Measurements from ENCODE around the gene GOLGA8B.
"Not testable (repeated sequence)": the region's sequence is repeated elsewhere in the genome, so short reads cannot be mapped to it uniquely, and the experiment has no call there.

The GOLGA8B gene

GRCh38 chr15:34583399-34584329 is at the start of gene GOLGA8B:
GOLGA8B (minus strand) TSS chr15:34583651; CDS start chr15:34535912, 47,739 bp downstream.
- peak in 9 of 10 donors; percentile 39 to 96 (median 69) for DNase-seq
- intact Hi-C loops (cut with DNase I) = no loop called here

- intact Hi-C loops (cut with DNase I); DNase-seq: not testable (repeated sequence)
Measured at GRCh38 chr15:34633165-34633564, 49.7 kb upstream of the GOLGA8B start.

- DNase-seq = no peak
- intact Hi-C loops (cut with DNase I) = no loop called here
Measured at GRCh38 chr15:34628577-34629152, 45.2 kb upstream of the GOLGA8B start.

- intact Hi-C loops (cut with DNase I) = no loop called here
Measured at GRCh38 chr15:34625007-34625406, 41.6 kb upstream of the GOLGA8B start.

GRCh38 chr15:34621675-34622074 is 38.2 kb upstream of the GOLGA8B start:
- DNase-seq = no peak
- intact Hi-C loops (cut with DNase I) = loop anchor here (2.0 kb wide), 1 partner anchor 299 kb away; no protein-coding TSS in a partner anchor

More at GRCh38 chr15:34625007-34625406, 41.6 kb upstream of the GOLGA8B start:
- no peak for DNase-seq

- intact Hi-C loops (cut with DNase I) = loop anchor here (2.0 kb wide), 1 partner anchor 300 kb away; no protein-coding TSS in a partner anchor
- no peak for DNase-seq
Measured at GRCh38 chr15:34620814-34621213, 37.4 kb upstream of the GOLGA8B start.

- intact Hi-C loops (cut with DNase I) = loop anchor here (2.0 kb wide), 1 partner anchor 301 kb away; no protein-coding TSS in a partner anchor
- no peak for DNase-seq
Measured at GRCh38 chr15:34620142-34620541, 36.7 kb upstream of the GOLGA8B start.

GRCh38 chr15:34619151-34619550 is 35.7 kb upstream of the GOLGA8B start:
- intact Hi-C loops (cut with DNase I) = no loop called here
- peak in 1 of 10 donors; percentile 42 for DNase-seq

GRCh38 chr15:34618073-34618472 is 34.6 kb upstream of the GOLGA8B start:
- intact Hi-C loops (cut with DNase I) = no loop called here
- DNase-seq = no peak

GRCh38 chr15:34616613-34617012 is 33.2 kb upstream of the GOLGA8B start:
- DNase-seq = peak in 4 of 10 donors; percentile 11 to 75 (median 45)
- intact Hi-C loops (cut with DNase I) = no loop called here

GRCh38 chr15:34613997-34614396 is 30.5 kb upstream of the GOLGA8B start:
- intact Hi-C loops (cut with DNase I) = no loop called here
- no peak for DNase-seq

- intact Hi-C loops (cut with DNase I) = no loop called here
- no peak for DNase-seq
Measured at GRCh38 chr15:34613301-34613700, 29.9 kb upstream of the GOLGA8B start.

- intact Hi-C loops (cut with DNase I) = no loop called here
- DNase-seq = no peak
Measured at GRCh38 chr15:34610354-34610753, 26.9 kb upstream of the GOLGA8B start.

GRCh38 chr15:34609102-34610057 is 25.9 kb upstream of the GOLGA8B start:
- no peak for DNase-seq
- intact Hi-C loops (cut with DNase I) = no loop called here

- DNase-seq = no peak
- intact Hi-C loops (cut with DNase I) = no loop called here
Measured at GRCh38 chr15:34608517-34608916, 25.1 kb upstream of the GOLGA8B start.

- no peak for DNase-seq
- intact Hi-C loops (cut with DNase I) = no loop called here
Measured at GRCh38 chr15:34607832-34608231, 24.4 kb upstream of the GOLGA8B start.

GRCh38 chr15:34606545-34606944 is 23.1 kb upstream of the GOLGA8B start:
- DNase-seq = no peak
- intact Hi-C loops (cut with DNase I) = no loop called here

GRCh38 chr15:34606131-34606530 is 22.7 kb upstream of the GOLGA8B start:
- no peak for DNase-seq
- intact Hi-C loops (cut with DNase I) = no loop called here

- no peak for DNase-seq
- intact Hi-C loops (cut with DNase I) = no loop called here
Measured at GRCh38 chr15:34603095-34603494, 19.6 kb upstream of the GOLGA8B start.

GRCh38 chr15:34600923-34601322 is 17.5 kb upstream of the GOLGA8B start:
- intact Hi-C loops (cut with DNase I) = no loop called here
- DNase-seq = no peak
